Activated CD4-positive, alpha-beta T cell treated with anti-CD3 and anti-CD28 coated beads, Interleukin-2, amount 50 U/mL, for 16 hours (primary cell): Measurements from ENCODE around the gene COX6A2.
"Not testable (repeated sequence)": the region's sequence is repeated elsewhere in the genome, so short reads cannot be mapped to it uniquely, and the experiment has no call there.

ENCODE experiments used
- DNase-seq: peaks from one replicate; pipeline ENCODE4 v3.0.0-alpha.2; 2020

Gene COX6A2

GRCh38 chr16:31436221-31437045 lies 8.3 kb upstream of the COX6A2 start:
- DNase-seq: no peak

DNA sequence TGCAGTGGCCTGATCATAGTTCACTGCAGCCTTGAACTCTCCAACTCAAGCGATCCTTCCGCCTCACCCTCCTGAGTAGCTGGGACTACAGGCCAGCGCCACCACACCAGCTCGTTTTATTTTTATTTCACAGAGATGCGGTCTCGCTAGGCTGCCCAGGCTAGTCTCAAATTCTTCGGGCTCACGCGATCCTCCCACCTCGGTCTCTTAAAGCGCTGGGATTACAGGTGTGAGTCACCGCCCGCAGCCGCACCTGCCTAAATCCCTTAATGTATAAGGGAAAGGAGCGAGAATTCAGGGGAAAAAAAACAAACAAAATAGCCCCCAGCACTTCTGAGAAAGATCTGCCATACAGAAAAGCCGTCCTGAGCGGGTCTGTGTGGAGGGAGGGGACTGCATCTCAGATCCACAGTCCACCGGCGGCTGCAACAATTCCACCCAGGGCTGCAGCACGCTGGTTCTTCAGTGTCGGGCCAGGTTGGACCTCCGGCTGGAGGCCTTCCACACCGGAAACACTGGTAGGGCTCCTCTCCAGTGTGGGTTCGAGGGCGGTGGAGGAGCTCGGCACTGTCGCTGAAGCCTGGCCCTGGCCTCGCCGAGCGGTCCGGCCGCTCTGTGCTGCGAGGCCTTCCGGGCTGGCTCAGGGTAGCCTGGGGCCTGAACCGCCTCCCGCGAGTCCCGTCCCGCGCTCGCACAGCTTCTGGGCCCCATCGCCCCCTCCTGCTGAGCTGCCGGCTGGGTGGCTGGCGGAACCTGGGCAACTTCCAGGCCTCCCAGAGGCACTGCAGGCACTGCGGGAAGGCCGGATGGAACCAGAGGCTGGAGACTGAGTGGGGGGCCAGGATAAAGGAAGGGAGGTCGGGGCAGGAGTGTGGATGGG lies 7.4 kb upstream of the COX6A2 start:
- no peak for DNase-seq

DNA sequence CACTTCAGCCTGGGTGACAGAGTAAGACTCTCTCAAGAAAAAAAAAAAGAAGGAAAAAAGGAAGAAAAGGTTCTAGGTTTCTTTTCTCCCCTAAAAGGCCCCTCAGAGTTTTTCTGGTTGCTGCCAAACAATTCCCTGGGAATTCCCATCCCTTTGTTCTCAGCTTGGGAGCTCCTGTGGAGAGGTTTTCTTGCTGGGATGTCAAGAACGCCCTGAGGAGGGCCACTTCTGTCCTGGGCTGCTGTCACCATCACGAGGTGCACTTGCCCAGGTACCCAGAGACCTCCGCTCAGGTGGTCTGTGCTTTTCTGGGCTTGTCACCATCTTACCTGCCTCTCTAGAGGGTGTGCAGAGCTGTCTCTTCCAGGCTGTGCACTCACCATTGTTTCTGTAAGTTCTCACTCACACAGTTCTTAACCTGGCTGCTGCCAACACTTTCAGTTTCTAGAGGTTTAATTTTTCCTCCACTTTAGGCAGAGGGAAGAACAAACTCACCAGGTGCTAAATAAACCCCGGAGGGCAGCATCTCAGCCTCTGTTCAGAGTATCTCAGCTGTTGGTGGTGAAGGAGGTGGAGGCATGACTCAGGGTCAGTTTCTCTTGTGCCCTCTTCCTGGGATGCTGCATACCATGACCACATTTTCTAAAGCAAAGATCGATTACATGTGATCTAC lies 2.4 kb upstream of the COX6A2 start:
- no peak for DNase-seq

- DNase-seq: no peak
These were observed 1.6 kb upstream of the COX6A2 start for GRCh38 chr16:31429796-31430195.

- no peak for DNase-seq
These were observed 1.2 kb upstream of the COX6A2 start for GRCh38 chr16:31429314-31429713.

DNA sequence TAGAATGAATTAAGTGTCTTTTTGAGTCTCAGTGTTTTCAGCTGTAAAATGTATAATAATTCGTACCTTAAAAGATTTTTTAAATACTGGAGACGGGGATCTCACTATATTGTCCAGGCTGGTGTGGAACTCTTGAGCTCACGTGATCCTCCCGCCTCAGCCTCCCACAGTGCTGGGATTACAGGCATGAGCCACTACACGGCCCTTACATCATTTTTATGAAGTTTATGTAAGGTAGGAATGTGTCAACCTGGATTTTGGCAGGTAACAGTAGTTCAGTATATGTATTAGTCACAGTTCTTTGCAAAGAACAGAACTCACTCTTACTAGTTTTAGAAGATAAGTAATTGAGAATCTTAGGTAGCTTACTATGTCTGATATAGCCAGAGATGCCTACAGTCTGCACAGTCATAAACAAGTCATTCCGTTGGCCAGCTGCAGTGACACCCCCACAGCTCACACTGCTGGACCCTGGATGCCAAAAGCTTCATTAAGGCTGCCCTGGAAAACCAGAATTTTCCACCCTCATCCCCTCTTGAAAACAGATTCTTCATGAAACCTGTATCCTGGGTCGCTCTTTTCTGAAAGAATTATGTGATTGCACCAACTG lies 583 bp upstream of the COX6A2 start:
- no peak for DNase-seq

DNA sequence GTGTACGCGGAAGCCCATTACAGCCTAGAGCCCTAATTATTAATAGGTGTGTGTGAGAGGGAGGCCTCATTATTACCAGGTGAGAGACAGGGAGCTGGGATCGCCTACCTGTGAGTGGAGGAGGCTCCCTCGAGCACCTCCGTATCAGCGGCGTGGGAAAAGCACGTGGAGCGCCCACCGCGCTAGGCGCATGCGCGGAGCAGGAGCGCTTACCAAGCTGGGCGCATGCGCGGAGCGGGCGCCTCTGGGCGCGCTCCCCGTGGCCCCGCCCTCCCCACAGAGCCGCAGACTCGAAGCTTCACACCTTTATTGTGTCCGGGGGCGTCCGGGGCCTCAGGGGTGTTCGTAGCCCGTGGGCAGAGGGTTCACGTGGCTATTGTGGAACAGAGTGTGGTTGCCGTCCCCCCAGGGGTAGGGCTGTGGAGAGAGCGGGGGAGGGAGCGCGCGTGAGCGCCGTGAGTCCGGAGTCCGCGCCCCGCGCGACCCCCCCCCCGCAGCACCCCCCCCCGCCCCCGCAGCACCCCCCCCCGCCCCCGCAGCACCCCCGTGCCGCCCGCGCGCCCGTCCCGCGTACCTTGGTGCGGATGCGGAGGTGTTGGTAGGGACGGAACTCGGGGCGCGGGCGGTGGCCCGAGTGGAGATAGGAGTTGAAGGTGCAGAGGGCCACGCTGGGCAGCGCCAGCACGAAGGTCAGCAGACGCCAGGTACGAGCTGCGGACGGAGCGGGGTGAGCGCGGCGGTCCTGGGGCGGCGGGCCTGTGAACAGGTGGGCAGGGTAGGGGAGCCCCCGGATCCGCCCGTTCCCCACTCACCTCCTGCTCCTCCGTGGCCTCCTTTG lies 500 bp downstream of the COX6A2 start:
- DNase-seq: peak; percentile 28

- no peak for DNase-seq
These were observed 4.4 kb downstream of the COX6A2 start for GRCh38 chr16:31423801-31424200.

DNA sequence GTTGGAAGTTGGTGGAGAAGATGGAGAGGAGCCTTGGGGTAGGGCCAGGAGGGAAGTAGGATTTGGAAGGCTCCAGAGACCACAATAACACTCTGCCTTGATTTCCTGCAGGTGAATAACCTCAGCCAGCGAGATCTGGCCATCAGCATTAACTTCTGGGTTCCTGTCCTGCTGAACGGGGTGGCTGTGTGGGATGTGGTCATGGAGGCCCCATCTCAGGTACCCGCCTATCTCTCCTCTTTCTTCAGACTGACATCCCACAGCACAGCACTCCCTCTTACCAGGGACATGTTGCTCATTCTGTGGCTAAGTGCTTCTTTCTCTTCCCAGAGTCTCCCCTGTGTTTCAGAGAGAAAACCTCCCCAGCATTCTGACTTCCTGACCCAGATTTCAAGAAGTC lies 4.9 kb downstream of the COX6A2 start:
- no peak for DNase-seq

DNA sequence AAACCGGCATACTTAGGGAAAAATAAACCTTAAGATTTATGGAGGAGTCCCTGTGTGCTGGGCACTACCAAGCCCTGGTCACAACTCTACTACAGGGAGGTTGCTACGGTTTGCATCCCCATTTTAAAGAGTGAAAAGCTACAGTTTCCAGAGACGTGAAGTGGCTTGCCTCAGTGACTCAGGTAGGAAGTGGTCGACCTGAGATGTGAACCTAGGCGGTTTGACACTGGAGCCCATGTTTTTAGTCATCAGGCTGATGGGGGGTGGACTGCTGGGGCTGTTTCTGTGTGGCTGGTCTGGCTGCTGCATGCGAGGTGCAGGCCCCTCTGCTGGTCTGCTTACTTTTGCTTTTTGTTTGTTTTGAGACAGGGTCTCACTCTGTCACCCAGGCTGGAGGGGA lies 6.6 kb downstream of the COX6A2 start:
- peak; percentile 85 for DNase-seq

- peak; percentile 39 for DNase-seq
These were observed 8.1 kb downstream of the COX6A2 start for GRCh38 chr16:31420037-31420436.

- DNase-seq: no peak
These were observed 10.2 kb downstream of the COX6A2 start for GRCh38 chr16:31417916-31418315.

DNA sequence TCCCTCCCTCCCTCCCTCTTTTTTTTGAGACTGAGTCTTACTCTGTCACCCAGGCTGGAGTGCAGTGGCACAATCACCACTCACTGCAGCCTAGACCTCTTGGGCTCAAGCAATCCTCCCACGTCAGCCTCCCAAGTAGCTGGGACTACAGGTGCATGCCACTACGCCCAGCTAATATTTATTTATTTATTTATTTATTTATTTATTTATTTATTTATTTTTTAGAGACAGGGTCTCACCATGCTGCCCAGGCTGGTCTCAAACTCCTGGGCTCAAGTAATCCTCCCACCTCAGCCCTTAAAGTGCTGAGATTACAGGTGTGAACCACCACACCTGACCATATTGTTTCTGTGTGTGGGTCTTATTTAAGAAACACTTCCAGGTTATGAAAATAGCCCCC lies 11.1 kb downstream of the COX6A2 start:
- DNase-seq: not testable (repeated sequence)

DNA sequence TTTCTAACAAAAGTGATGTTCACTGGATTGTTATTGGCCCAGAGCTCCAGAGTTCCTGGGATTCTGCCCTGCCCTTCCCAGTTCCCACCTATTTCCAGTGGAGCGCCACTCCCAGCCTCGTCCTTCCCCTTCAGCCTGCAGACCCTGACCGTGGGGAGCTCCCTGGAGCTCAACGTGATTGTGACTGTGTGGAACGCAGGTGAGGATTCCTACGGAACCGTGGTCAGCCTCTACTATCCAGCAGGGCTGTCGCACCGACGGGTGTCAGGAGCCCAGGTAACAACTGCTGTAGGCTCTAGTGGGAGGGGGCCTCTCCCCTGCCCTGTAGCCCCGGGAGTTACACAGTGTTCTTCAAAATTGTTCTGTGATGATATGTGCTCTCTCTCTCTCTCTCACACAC lies 11.8 kb downstream of the COX6A2 start:
- no peak for DNase-seq

- DNase-seq: no peak
These were observed 13.5 kb downstream of the COX6A2 start for GRCh38 chr16:31414706-31415105.

DNA sequence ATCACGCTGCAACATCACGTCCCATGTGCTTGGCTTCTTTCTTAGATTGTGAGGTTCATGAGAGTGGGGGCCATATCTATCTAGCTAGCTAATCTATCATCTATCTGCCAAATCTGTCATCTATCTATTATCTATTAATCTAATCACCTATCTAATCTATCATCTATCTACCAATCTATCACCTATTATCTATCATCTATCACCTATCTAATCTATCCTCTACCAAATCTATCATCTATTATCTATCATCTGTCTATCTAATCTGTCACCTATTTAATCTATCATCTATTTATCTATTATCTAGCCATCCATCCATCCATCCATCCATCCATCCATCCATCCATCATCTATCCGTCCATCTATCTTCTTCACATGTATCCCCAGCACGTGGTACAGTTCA lies 14.2 kb downstream of the COX6A2 start:
- no peak for DNase-seq

- no peak for DNase-seq
These were observed 14.8 kb downstream of the COX6A2 start for GRCh38 chr16:31413381-31413780.

DNA sequence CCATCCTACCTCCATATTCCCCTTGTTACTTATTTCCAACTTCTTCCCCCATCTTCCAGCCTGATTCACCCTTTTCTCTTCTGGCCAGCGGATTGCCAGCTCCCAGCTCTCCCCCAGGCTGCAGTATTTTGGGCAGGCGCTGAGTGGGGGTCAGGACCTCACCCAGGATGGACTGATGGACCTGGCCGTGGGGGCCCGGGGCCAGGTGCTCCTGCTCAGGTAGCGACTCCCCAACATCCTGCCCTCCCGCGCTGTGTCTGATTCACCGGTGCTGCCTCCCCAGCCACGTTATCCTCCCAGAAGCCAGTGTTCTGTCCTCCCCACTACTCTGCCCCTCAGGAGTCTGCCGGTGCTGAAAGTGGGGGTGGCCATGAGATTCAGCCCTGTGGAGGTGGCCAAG lies 15.4 kb downstream of the COX6A2 start:
- no peak for DNase-seq

- no peak for DNase-seq
These were observed 16.9 kb downstream of the COX6A2 start for GRCh38 chr16:31411024-31411844.

DNA sequence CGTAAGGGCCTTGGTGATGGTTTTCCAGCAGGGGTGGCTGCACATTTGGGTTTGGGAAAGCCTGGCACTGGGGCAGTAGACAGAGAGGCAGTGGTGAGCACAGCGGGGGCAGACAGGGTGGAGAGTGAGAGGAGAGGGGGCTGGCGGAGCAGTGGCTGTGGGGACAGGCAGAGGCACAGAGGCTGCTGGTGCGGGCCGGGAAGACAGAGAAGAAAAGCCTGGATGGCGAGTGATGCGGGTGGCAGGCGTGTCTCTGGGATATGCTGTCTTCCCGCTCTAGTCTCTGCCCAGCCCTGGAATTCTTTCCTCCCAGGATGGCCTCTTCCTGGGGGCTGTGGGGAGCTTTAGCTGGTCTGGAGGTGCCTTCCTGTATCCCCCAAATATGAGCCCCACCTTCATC lies 18.1 kb downstream of the COX6A2 start:
- DNase-seq: no peak

DNA sequence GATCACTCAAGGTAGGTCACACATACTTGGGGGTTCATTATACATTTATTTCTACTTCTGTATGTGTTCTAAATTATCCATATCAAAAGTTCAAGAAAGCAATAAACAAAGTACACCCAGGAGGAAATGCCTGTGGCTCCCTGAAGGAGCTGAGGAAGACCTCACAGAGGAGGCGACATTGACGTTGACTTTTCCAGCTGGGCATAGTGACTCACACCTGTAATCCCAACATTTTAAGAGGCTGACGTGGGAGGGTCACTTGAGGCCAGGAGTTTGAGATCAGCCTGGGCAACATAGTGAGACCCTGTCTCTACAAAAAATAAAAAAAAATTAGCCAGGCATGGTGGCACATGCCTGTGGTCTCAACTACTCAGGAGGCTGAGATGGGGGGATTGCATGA lies 18.7 kb downstream of the COX6A2 start:
- DNase-seq: no peak
